Glomerular visceral epithelial cell (primary cell): ENCODE results near the gene DPH7.
"Not testable (repeated sequence)": the region's sequence is repeated elsewhere in the genome, so short reads cannot be mapped to it uniquely, and the experiment has no call there.

Experiments used
- DNase-seq: peaks from one replicate; pipeline ENCODE4 v3.0.0-alpha.2; 2016; ENCODE audit errors: extremely low spot score

The DPH7 gene

DNA sequence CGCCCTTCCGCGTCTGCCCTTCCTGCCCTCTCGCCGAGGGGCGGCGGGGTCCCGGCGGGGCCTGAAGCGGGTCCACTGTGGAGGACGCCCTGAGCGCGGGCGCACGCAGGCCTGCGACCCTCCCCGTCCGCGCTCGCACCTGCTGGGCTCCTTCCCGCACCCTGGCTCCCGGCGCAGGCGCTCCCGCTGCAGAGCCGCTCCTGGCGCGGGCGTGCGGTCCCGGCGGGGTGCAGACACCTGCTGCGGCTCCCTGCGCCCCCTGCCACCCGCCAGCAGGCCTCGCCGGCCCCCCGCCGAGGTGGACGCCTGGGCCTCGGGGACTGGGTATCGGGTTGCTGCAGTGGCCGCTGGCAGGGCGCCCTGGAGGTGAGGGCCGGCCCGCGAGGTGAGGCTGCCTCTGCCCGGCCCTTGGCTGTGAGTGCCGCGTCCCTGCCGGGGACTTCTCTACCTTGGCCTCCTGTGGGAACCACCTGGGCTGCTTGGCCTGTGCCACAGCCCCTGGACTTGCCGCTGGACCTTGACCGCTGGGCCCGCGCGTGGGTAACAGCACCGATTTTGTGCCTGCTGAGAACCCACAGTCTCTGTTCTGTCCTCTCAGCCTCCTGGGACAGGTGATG is 27.4 kb upstream of the DPH7 start:
- DNase-seq: peak; percentile 42

DNA sequence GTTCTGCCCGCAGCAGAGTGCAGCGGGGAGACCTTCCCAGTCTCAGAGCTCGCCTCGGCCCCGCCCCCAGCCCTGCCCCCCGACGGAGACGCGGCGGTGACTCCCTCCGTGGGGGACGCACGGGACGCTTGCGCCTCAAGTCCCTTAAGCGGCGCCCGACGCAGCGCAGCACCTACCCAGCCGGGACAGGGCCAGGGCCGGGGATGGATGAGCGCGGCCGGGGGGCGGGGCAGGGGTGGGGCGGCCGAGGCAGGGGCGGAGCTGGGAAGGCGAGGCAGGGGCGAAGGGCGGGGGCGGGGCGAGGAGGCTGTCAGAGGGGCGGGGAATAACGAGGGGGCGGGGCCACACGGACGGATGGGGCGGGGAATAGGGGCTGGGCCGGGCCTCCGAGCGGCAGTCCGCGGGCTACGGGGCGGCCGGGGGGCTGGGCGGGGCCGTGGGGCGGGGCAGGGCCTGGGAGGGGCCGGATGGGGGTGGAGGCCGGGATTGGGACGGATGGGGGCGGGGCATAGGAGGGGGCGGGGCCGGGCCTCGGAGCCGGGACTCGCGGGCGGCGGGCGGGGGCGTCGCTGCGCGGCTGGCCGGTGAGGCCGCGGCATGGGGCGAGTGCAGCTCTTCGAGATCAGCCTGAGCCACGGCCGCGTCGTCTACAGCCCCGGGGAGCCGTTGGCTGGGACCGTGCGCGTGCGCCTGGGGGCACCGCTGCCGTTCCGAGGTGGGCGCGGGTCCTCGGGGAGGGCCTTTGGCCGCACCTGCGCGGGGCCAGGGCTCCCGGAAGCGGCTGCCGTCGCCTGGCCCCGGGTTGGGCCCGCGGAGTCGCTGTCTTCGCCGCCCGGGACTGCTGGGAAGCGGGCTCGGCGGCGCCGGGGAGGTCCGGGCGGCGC is 26.6 kb upstream of the DPH7 start, which contains the start of gene ARRDC1:
Gene ARRDC1 (plus strand): TSS at position 566 of the 884 bp plus-strand sequence. CDS start 32 bp downstream, at position 598.
- peak; percentile 96 for DNase-seq

DNA sequence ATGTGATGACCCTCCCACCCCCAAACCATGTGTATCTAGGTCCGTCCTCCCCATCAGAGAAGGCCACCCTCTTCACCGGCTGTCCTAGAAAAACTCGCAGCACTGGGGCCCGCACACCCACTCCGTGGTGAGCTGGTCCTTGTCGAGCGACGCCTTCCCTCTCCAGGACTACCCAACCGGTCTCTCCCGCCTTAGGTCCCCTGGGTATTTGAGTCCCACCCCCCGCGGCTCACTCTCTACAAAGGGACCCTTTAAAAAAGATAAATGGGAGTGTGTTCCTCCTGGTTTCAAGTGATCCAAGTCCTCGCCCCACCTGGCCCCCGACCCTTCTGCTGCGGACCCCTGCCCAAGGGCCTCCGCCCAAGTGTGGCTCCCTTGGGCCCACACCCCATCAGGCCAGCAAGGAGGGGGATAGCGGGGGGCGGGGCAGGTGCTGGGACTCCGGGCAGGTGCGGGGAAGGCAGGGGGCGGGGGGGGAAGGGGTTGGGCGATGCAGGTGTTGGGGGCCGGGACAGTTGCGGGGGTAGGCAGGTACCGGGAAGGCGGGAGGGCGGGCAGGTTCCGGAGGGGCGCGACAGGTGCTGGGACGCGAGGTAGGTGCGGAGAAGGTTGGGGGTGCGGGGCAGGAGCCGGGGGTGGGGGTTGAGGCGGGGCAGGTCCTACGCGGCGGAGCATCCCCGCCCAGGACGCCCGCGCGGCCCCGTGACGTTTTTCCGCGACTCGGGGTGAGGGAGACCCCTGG is 25.8 kb upstream of the DPH7 start:
- no peak for DNase-seq

DNA sequence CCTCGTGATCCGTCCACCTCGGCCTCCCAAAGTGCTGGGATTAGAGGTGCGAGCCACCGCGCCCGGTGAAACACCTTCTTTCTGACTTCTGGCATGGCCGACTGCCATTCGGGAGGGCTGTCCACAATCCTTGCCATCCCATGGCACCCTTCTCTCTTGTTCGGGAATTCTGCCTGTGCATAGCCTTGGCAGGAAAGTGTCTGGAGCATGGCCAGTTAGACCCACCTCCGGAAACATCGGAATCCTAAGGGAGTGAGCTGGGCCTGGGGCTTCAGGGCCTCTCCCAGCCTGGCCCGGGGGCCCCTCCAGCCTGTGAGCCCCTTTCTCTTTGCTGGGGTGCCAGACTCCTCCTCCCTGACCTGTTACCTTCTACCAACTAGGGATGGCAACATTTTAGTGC is 25.2 kb upstream of the DPH7 start:
- no peak for DNase-seq

DNA sequence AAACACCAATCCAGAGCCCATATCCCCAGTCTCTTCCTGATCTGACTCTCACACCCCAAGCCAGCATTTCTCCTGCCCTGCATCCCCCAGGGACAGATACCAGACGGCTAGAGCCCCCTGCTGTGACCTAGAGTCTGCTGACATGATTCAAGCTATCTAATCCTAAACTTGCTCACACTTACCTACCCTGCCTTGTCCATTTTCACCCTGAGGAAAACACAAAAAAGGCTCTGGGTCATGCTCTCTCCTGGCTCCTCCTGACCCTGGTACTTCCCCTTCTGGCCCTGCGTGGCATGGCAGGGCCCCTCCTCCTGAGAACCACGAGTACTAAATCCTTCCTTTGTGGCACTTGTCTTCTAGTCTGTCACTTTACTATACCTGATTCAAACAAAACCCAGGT is 23.9 kb upstream of the DPH7 start:
- DNase-seq: no peak

DNA sequence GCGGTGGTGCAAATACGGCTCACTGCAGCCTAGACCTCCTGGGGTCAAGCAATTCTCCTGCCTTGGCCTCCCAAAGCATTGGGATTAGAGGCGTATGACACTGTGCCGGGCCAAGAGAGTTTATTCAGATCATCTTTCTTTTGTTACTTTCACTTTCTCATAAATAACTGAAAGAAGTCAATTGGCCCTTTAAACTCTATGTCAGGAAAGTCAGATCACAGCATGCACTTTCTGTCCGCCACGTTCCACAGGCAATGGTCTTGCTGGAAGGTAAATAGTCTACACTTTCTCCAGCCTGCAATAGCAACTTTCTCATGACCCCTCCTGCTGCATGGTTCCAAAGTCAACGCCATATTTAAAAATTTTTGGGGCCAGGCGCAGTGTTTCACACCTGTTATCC is 20.2 kb upstream of the DPH7 start:
- DNase-seq: no peak

DNA sequence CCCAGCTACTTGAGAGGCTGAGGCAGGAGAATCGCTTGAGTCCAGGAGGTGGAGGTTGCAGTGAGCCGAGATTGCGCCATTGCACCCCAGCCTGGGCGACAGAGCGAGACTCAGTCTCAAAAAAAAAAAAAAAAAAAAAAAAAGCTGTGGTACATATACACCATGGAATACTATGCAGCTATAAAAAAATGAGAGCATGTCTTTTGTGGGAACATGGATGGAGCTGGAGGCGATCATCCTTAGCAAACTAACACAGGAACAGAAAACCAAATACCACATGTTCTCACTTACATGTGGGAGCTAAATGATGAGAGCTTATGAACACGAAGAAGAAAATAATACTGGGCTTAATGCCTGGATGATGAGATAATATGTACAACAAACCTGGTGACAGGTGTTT is 17.9 kb upstream of the DPH7 start:
- not testable (repeated sequence) for DNase-seq

DNA sequence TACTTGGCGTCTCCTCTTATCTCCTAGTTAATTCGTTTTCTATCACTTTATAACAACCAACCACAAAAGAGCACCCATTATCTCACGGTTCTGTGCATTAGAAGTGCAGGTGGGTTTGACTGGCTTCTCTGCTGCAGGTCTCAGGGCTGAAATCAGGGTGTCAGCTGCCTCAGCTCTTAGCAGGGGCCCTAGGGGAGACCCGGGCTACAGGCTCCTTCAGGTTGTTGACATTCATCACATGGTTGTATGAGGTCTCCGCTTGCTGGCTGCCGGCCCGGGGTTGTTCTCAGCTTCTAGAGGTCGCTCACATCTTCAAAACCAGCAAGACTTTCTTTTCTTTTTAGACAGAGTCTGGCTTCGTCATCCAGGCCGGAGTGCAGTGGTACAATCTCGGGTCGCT is 14.5 kb upstream of the DPH7 start:
- DNase-seq: no peak

DNA sequence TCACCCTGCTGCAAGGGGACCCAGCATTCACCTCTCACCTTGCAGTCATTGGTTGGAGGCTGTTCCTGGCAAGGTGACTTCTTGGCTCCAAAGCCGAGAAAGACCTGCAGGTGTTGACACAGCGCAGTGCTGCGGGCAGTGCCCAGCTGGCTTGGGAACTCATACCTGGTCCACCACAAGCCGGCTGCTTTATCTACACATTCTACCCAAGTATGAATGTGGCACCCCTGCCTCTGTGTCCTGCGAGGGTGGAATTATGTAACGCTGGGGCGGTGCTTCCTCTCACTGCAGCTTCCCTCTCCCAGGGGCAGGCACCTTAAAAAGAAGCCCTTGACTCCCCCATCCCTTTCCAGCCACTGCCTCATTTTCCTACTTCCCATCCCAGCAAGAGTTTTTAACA is 14.0 kb upstream of the DPH7 start:
- DNase-seq: no peak

DNA sequence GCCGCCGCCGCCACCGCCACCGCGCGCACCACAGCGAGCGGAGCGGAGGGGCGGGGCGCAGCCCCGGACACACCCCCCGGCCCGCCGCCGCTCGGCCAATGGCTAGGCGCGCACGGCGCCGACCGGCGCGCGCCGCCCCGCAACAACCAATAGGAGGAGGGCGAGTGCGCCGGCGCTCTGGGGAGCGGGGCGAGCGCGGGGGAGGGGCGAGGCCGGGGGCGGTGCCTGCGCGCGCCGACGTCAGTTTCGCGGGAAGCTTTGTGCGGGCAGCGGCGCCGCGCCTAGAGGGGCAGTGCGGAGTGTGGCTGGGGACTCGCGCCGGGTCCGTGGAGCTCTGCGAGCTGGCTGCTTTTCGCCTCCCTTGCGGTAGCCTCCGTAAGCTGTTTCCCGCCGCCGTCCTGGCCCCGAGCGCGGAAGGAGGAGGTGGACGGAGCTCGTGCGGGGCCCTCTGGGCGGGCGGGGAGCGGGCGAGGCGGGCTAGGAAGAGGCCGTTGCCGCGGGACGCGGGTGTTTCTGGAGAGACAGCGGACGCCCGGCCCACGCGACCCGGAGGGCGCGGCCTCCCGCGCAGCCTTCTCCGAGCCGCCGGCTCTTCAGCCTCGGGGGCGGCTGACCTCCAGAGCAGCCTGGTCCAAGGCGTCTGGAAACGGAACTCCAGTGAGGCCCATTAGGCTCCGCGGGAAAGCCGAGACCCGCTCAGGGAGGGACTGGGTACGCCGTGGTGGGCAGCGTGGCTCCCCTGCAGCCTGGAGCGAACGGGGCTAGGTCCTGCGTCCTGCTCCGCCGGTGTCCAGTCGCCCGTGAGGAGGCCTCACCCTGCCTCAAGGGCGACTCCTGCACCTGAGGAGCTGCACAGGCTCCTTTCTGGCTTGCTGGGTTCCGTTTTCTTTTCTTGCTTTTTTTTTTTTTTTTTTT is 12.0 kb upstream of the DPH7 start, which contains the start of gene ZMYND19:
Gene ZMYND19 (minus strand): TSS at position 44 of the 915 bp plus-strand sequence. CDS start 249 bp downstream, outside the sequence.
- DNase-seq: peak; percentile 93

DNA sequence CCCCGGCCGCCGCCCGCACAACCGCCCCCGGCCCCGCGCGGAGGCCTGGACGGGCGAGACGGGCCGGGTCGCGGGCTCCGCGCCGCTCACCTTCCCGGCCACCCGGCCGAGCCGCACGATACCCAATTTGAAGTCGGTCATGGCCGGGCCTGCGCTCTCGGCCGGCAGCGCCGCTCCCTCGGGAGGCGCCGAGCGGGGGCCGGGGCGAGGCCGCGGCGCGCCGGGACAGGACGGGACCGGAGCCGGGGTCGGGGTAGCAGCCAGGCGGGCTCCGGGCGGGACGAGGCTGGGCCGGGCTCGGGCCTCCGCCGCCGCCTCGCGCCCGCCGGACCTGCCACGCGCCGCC is 11.4 kb upstream of the DPH7 start:
- no peak for DNase-seq

DNA sequence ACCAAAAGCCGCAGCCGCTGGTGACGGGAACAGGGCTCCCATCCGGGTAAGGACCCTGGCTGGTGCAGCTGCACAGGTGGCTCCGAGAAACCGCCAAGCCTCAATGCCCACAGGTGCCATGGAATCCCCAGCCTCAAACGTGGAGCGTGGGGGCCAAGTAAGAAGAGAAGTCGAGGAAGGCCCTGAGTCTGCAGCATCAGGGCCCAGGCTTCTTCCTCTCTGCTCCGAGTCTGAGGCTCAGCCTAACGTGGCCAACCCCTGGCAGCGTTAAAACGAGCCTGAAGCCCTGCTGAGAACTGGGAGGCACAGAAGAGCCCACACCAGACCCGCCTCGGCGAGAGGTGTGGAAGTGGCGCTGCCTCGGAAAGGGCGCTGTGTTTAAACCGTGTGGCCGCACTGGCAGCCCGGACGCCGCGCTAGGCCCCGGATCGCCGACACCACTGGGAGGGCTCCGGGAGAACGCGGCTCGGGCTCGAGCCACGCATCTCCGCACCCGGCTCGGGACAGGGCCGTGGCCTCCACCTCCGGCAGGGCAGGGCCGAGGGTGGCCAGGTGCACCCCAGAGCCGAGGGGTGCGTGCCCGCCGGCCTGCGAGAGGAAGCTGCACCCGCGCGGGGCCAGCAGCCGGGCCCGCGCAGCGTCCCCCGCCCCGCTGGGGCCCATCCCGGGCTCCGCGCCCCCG is 10.9 kb upstream of the DPH7 start:
- DNase-seq: no peak

DNA sequence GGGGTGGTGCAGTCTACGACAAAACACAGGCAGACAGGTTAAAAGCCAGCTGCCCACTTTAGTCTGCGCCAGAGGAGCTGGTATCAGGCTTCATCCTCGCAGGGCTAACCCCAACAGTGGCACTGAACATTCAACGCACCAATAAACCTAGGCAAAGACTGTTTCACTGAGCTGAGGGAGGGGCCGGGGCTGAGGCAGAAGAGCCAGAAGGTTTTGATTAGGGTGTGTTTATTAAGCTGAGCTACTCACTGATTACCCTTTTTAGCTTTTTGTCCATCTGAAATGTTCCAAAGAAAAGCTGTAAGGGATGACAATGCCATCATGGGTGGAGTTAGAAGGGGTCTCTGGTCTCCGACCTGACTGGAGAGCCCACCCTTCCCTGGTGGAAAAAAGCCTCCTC is 10.2 kb upstream of the DPH7 start:
- no peak for DNase-seq

DNA sequence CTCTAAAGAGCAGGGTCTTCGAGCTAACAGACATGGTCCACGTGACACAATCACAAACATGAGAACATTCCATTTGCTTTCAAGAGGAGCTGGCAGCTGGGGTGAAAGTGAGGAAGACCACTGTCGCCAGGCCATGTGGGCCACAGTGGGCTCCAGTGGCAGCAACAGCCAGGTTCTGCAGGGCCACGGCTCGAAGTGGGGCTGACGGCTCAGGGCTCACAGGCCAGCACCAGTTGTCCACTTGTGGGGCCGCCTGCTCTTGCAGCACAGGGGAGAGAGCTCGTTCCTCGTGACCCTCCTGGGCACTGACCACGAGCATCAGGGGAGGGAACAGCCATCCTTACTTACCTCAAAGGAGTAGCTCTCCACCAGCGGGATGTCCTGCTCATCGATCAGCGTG is 9.6 kb upstream of the DPH7 start:
- DNase-seq: no peak

DNA sequence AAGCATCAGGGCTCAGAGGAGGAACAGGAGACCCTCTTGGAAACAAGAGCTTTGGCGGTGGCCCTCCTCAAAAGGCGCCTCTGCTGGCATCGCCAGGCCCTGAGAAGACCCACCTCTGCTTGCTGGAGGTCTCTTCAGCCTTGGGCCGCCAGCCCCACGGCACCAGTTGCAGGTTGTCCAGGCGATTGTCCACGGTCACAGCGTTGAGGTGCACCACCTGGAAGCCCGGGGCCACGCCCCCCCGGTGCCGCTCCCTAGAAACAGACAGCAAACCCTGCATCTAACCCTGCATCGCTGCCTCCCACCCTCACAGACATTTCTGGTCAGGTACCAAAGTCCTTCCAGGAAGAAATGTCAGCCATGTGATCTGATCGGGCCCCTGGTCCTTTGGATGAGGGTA is 8.1 kb upstream of the DPH7 start:
- DNase-seq: no peak

DNA sequence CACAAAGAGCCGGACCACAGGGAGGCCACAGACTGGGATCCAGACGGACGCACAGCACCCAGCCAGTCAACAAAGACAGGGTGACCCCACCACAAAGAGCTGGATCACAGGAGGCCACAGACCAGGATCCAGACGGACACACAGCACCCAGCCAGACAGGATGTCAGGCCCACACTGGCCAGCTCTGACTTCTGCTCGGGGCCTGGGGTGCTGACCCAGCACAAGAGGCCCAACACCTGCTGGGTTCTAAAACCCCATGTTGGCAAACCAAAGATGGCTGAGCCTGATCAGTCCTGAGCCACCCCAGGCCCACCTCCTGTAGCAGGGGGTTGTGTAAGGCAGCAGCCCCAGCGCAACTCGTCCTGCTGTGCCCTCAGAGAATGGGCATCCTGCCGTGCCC is 5.2 kb upstream of the DPH7 start:
- DNase-seq: no peak

DNA sequence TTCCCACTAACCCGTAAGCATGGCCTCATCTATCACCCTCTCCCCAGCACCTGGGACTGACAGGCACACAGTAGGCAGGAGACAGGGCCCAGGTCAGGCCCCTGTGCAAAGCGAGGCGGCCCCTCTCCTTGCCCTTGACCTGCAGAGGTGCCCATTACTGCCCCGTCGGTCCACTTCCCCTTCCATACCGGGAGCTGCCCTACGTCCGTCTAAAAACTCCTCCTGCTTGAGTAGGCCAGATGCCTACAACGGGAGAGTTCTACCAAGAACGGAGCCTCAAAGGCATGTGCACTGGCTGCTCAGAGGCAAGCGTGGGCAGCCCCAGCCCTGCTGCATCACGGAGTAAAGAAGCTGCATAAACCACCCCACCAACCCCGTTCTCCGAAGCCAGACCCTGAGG is 4.6 kb upstream of the DPH7 start:
- DNase-seq: no peak

DNA sequence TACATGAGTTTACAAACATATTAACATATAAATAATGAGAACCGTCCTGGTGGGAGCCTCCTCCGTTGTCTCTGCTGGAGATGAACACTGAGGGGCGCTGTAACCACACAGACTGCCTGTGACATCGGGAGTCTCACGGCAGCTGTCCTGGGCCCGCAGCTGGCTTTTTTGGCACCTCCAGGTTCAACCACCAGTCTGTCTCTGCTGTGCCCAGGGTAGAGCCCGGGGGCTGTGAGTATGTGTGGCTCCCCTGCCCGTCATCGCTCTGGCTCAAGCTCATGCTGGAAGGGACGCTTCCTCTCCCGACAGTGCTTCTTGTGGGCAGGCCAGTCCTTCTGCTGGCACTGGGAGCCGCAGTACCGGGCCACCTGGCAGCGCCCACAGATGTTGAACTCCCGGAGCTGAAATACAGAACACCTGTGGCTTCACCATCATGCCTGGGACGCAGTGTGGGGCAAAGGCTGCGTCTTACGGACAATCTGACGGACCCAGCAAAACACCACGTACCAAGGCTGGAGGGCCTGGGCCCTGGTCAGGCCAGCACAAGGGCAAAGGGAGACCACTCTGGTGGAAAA is 3.6 kb upstream of the DPH7 start:
- DNase-seq: no peak

DNA sequence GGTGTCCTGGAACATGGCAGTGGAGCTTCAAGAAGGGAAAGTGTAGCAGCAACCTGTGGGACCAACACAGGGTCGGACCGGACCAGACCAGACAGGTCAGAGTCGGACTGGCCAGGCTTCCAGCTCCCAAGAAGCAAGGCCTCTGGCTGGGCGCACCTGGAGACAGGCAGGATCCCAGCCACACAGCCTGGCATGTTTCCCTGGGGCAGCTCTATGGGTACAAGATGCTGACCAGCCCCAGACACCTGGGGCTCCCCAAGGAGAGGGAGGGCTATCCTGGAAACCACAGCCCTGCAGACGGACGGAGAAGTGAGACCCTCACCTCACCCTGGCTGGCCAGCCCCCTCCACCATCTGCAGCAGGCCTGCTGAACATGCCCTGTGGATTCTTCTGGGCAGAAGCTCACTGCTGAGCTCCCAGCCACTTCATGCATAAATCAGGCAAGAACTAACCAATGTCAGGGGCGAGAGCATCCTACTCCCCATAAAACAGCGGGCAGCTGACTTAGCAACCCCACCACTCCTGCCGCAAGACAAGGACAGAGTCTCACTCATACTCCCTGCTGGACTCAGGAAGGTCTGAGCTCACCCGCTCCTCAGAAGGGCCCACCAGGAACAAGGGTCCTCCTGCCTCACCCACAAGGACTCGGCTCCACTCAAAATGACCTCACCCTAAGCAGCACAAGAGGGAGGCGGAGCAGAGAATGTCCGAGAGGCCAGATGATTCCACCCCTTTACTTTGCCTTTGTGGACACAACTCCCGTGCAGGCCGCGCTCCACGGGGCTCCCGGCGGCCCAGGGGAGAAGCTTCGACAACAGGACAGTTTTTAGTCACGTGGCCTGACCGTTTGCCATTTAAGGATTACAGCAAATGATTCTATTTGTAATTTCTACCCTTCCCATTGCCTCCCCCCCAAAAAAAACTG is 2.9 kb upstream of the DPH7 start:
- no peak for DNase-seq

DNA sequence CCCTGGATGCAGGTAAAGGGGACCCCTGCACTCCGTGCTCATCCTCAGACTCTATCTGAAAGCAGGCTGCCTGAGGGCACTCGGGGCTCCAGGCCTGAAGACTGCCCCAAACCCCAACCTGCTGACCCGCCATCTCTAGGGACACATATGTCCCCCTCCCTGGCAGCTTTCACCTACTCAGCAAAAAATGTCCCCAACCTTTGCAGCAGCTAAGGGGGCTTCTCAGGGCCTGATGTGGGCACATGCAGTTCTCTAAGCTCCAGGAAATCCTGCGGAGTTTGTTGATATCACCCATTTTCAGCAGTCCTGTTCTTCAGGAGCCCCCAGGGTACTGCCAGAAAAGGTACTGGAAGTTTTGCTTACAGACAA is 2.2 kb upstream of the DPH7 start:
- DNase-seq: no peak
